Measurements from ENCODE around the gene OR51B2. TPM values are rescaled to one million over a fixed set of nuclear protein-coding genes. Genes with fewer than 3 reads are reported as not detected.

The OR51B2 gene
- total RNA-seq, 4 donors from 2014 or later, result not detected

DNA sequence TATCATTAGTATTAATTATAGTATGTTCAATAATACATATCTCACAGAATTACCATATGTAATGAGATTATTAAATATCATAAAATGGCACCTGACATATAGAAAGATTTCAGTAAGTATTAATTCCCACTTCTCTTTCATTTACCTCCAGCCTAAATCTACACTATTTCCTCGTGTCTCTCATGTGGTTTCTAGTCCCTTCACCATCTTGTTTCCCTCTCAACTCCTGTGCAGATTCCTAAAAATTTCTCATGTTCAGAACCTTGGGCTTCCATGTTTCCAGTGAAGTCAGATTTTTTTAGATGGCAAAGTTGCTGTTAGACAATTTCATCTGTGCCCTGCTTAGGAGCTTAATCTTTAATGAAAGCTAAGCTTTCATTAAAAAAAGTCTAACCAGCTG, 40.2 kb downstream of the OR51B2 start:
- no peaks in the 10 kb centered on the region for H3K27me3 ChIP-seq
- intact Hi-C loops (cut with DNase I; ENCODE audit: low total_unique reads) (no loop called here), in situ Hi-C loops (cut with MboI; ENCODE audit: low pct_ligation_motif_present in 1 of 4, low pct_unique_long_range_greater_than_20kb in 1 of 4, low sequenced_read_pairs in 3 of 4) (no loop called here)
- H3K4me3 ChIP-seq, result no peak overlapping the region
- DNase-seq, result no peak
- H3K9me3 ChIP-seq, result no peaks in the 10 kb centered on the region
- H3K4me1 ChIP-seq, result peaks cover 0 to 4% (median 0%) of the 10 kb centered on the region in 4 donors
- TF ChIP-seq POLR2A (IDR thresholded peaks at IDR 0.05), result no peak
- no peak for TF ChIP-seq EP300 (IDR thresholded peaks at IDR 0.05; ENCODE audit: low read depth)
- TF ChIP-seq, protein P1, sequence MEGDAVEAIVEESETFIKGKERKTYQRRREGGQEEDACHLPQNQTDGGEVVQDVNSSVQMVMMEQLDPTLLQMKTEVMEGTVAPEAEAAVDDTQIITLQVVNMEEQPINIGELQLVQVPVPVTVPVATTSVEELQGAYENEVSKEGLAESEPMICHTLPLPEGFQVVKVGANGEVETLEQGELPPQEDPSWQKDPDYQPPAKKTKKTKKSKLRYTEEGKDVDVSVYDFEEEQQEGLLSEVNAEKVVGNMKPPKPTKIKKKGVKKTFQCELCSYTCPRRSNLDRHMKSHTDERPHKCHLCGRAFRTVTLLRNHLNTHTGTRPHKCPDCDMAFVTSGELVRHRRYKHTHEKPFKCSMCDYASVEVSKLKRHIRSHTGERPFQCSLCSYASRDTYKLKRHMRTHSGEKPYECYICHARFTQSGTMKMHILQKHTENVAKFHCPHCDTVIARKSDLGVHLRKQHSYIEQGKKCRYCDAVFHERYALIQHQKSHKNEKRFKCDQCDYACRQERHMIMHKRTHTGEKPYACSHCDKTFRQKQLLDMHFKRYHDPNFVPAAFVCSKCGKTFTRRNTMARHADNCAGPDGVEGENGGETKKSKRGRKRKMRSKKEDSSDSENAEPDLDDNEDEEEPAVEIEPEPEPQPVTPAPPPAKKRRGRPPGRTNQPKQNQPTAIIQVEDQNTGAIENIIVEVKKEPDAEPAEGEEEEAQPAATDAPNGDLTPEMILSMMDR (IDR thresholded peaks at IDR 0.05), result no peak
- no peak for TF ChIP-seq POLR2AphosphoS5 (IDR thresholded peaks at IDR 0.05)
- H3K27ac ChIP-seq, result no peak overlapping the region
- WGBS, 2 donors (ENCODE audit: low coverage in 1 of 2), result 29 to 57% methylated on average over 1 of the region's 1 CpG
- no peaks in the 10 kb centered on the region for H3K36me3 ChIP-seq

DNA sequence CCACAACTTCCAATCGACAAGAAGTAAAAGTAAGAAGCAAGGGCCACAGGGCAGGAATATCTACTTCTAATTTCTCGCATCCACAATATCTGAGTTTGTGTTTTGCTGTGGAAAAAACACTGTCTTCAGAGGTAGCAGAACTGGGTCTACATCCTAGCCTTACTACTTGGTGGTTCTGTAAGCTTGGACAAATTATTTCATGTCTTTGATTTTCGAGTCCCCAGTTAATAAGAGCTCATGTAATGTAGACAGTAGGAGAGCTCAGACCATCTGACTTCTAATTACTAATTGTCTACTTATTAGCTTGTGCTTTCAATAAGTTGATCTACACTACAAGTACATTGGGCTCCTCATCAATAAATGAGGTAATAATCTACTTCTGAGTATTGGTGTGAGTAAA, 41.0 kb downstream of the OR51B2 start:
- intact Hi-C loops (cut with DNase I; ENCODE audit: low total_unique reads), result no loop called here

DNA sequence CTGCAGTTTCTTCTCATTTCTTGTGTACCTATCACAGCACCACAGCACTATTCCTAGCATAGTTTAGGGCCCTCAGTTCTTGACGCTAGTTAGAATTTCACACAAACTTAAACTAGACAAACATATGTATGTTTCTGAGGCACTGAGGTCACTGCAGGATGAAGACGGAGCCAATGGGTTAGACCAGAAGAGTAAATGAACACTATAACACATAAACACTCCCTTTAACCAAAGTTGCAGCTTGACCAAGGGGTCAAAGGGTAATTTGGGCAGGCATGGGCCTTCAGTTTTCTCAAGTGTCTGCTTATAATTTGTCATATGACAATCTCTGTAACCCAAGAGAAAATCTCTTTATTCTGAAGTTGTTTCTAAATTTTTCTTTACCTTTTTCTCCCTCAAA, 41.5 kb downstream of the OR51B2 start:
- WGBS, 2 donors (ENCODE audit: low coverage in 1 of 2), result 67 to 76% methylated on average over 1 to 2 of the region's 2 CpGs
- Histone ChIP-seq H3K9me3 (no peaks in the 10 kb centered on the region), H3K36me3 (no peaks in the 10 kb centered on the region), H3K4me3 (no peak overlapping the region), H3K27me3 (no peaks in the 10 kb centered on the region), H3K27ac (no peak overlapping the region), H3K4me1 (peaks cover 0 to 4% (median 0%) of the 10 kb centered on the region in 4 donors)
- intact Hi-C loops (cut with DNase I; ENCODE audit: low total_unique reads), result no loop called here
- DNase-seq, result no peak
- in situ Hi-C loops (cut with MboI; ENCODE audit: low pct_ligation_motif_present in 1 of 4, low pct_unique_long_range_greater_than_20kb in 1 of 4, low sequenced_read_pairs in 3 of 4), result no loop called here
- TF ChIP-seq POLR2A (IDR thresholded peaks at IDR 0.05), result no peak
- no peak for TF ChIP-seq EP300 (IDR thresholded peaks at IDR 0.05; ENCODE audit: low read depth)
- TF ChIP-seq POLR2AphosphoS5 (IDR thresholded peaks at IDR 0.05), result no peak
- TF ChIP-seq, protein P1 (IDR thresholded peaks at IDR 0.05), result no peak

More for the DNA sequence above, 41.0 kb downstream of the OR51B2 start:
- Histone ChIP-seq H3K27ac (no peak overlapping the region), H3K4me3 (no peak overlapping the region), H3K4me1 (peaks cover 0 to 4% (median 0%) of the 10 kb centered on the region in 4 donors), H3K36me3 (no peaks in the 10 kb centered on the region), H3K27me3 (no peaks in the 10 kb centered on the region), H3K9me3 (no peaks in the 10 kb centered on the region)
- in situ Hi-C loops (cut with MboI; ENCODE audit: low pct_ligation_motif_present in 1 of 4, low pct_unique_long_range_greater_than_20kb in 1 of 4, low sequenced_read_pairs in 3 of 4), result no loop called here
- 75 to 77% methylated on average over 2 to 3 of the region's 3 CpGs for WGBS, 2 donors (ENCODE audit: low coverage in 1 of 2)
- DNase-seq, result no peak
- TF ChIP-seq, protein P1 (IDR thresholded peaks at IDR 0.05), result no peak
- TF ChIP-seq EP300 (IDR thresholded peaks at IDR 0.05; ENCODE audit: low read depth), result no peak
- no peak for TF ChIP-seq POLR2A (IDR thresholded peaks at IDR 0.05)
- TF ChIP-seq POLR2AphosphoS5 (IDR thresholded peaks at IDR 0.05), result no peak

DNA sequence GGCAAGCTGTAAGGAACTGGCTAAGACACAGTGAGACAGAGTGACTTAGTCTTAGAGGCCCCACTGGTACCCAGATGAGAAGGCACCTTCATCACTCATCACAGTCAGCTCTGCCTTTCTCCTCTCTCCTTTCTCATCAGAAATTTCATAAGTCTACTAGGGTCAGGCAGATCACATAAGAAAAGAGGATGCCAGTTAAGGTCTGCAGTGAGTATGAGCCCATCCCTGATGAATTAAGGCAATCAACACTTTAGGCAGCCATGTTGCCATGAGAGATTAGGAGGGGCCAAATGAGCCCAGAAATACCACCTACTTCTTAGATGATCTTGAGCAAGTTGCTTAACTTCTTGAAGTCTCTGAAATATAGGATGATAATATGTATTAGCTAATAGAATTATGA, 42.5 kb downstream of the OR51B2 start:
- no peak for DNase-seq
- H3K9me3 ChIP-seq, result no peaks in the 10 kb centered on the region
- H3K27me3 ChIP-seq, result no peaks in the 10 kb centered on the region
- TF ChIP-seq POLR2AphosphoS5 (IDR thresholded peaks at IDR 0.05), result no peak
- TF ChIP-seq POLR2A (IDR thresholded peaks at IDR 0.05), result no peak
- intact Hi-C loops (cut with DNase I; ENCODE audit: low total_unique reads) (no loop called here), in situ Hi-C loops (cut with MboI; ENCODE audit: low pct_ligation_motif_present in 1 of 4, low pct_unique_long_range_greater_than_20kb in 1 of 4, low sequenced_read_pairs in 3 of 4) (no loop called here)
- no peaks in the 10 kb centered on the region for H3K36me3 ChIP-seq
- H3K4me1 ChIP-seq, result peaks cover 0 to 4% (median 0%) of the 10 kb centered on the region in 4 donors
- no peak overlapping the region for H3K4me3 ChIP-seq
- H3K27ac ChIP-seq, result no peak overlapping the region

DNA sequence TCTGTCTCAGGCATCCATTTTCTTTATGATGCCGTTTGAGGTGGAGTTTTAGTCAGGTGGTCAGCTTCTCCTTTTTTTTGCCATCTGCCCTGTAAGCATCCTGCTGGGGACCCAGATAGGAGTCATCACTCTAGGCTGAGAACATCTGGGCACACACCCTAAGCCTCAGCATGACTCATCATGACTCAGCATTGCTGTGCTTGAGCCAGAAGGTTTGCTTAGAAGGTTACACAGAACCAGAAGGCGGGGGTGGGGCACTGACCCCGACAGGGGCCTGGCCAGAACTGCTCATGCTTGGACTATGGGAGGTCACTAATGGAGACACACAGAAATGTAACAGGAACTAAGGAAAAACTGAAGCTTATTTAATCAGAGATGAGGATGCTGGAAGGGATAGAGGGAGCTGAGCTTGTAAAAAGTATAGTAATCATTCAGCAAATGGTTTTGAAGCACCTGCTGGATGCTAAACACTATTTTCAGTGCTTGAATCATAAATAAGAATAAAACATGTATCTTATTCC, 43.5 kb downstream of the OR51B2 start:
- no peak for TF ChIP-seq EP300 (IDR thresholded peaks at IDR 0.05; ENCODE audit: low read depth)
- TF ChIP-seq, protein P1 (IDR thresholded peaks at IDR 0.05), result no peak
- TF ChIP-seq POLR2A (IDR thresholded peaks at IDR 0.05), result no peak
- no peak for TF ChIP-seq POLR2AphosphoS5 (IDR thresholded peaks at IDR 0.05)
- no peak overlapping the region for H3K4me3 ChIP-seq
- H3K27me3 ChIP-seq, result no peaks in the 10 kb centered on the region
- peaks cover 0 to 4% (median 0%) of the 10 kb centered on the region in 4 donors for H3K4me1 ChIP-seq
- no peaks in the 10 kb centered on the region for H3K36me3 ChIP-seq
- H3K27ac ChIP-seq, result no peak overlapping the region
- in situ Hi-C loops (cut with MboI; ENCODE audit: low pct_ligation_motif_present in 1 of 4, low pct_unique_long_range_greater_than_20kb in 1 of 4, low sequenced_read_pairs in 3 of 4) (no loop called here), intact Hi-C loops (cut with DNase I; ENCODE audit: low total_unique reads) (no loop called here)
- DNase-seq, result no peak
- 33 to 70% methylated on average over 1 to 3 of the region's 3 CpGs for WGBS, 2 donors (ENCODE audit: low coverage in 1 of 2)
- H3K9me3 ChIP-seq, result no peaks in the 10 kb centered on the region
